ENCODE measurements around the gene PTPN1. TPM values are rescaled to one million over a fixed set of nuclear protein-coding genes. Genes with fewer than 3 reads are reported as not detected.

The PTPN1 gene
- total RNA-seq, 1 experiment from 2014 or later = 30.8 TPM

GRCh38 chr20:50532221-50532620, 22.0 kb downstream of the PTPN1 start:
- Histone ChIP-seq H2BK120ac (ENCODE audit: low read depth, low read length, poor library complexity, severe bottlenecking) (no peak overlapping the region), H3K4me2 (ENCODE audit: insufficient read depth, insufficient read length, low read length) (no peak overlapping the region), H2BK20ac (ENCODE audit: low read depth, low read length, poor library complexity, severe bottlenecking) (no peak overlapping the region), H3K56ac (ENCODE audit: insufficient read length, low read depth, low read length) (no peak overlapping the region), H3K14ac (ENCODE audit: insufficient read depth, low read length) (no peak overlapping the region), H3K4me1 (ENCODE audit: insufficient read depth, low read length) (no peaks in the 10 kb centered on the region), H3K27me3 (ENCODE audit: insufficient read depth, low read length) (no peaks in the 10 kb centered on the region), H2AFZ (ENCODE audit: low read length) (no peak overlapping the region), H3K9me3 (ENCODE audit: control insufficient read depth, low read depth, low read length) (no peaks in the 10 kb centered on the region), H4K5ac (ENCODE audit: insufficient read length, low read depth, low read length) (no peak overlapping the region), H3K9ac (ENCODE audit: extremely low read depth, insufficient read length, low read length) (no peak overlapping the region), H2BK12ac (ENCODE audit: insufficient read length, low read depth, low read length) (no peak overlapping the region), H3K27ac (ENCODE audit: insufficient read length, low read depth, low read length) (no peak overlapping the region), H4K8ac (replicated peaks; ENCODE audit: insufficient read length, low read depth, low read length) (no peak overlapping the region), H3K79me1 (ENCODE audit: insufficient read depth, low read depth, low read length, poor library complexity, severe bottlenecking) (no peaks in the 10 kb centered on the region), H3K4ac (ENCODE audit: low read depth, low read length) (no peak overlapping the region), H3T11ph (ENCODE audit: low read length) (no peak overlapping the region), H3K79me2 (ENCODE audit: insufficient read depth, low read length) (peaks cover 7% of the 10 kb centered on the region; the same call in 1 of the 2 replicates), H4K20me1 (ENCODE audit: control insufficient read depth, insufficient read depth, insufficient read length) (no peaks in the 10 kb centered on the region), H4K91ac (ENCODE audit: insufficient read length, low read depth, low read length) (no peak overlapping the region), H2BK5ac (ENCODE audit: insufficient read length, low read length) (no peak overlapping the region), H2BK15ac (ENCODE audit: low read depth, low read length) (no peak overlapping the region), H3K18ac (ENCODE audit: insufficient read length, low read depth, low read length) (no peak overlapping the region), H3K23ac (ENCODE audit: insufficient read length, low read depth, low read length) (no peak overlapping the region), H2AK5ac (ENCODE audit: insufficient read length, low read length) (no peak overlapping the region), H3K23me2 (ENCODE audit: insufficient read length, low read depth, low read length, poor library complexity, severe bottlenecking) (no peaks in the 10 kb centered on the region)
- DNase-seq = no peak
- H3K4me1 Mint-ChIP-seq = peaks cover 14 to 24% of the 10 kb centered on the region in 2 experiments
- H3K4me3 Mint-ChIP-seq = no peak overlapping the region
- no peaks in the 10 kb centered on the region for H3K36me3 Mint-ChIP-seq (ENCODE audit: insufficient read depth in 1 of 3, low read depth in 3 of 3)
- TF ChIP-seq, protein P1, sequence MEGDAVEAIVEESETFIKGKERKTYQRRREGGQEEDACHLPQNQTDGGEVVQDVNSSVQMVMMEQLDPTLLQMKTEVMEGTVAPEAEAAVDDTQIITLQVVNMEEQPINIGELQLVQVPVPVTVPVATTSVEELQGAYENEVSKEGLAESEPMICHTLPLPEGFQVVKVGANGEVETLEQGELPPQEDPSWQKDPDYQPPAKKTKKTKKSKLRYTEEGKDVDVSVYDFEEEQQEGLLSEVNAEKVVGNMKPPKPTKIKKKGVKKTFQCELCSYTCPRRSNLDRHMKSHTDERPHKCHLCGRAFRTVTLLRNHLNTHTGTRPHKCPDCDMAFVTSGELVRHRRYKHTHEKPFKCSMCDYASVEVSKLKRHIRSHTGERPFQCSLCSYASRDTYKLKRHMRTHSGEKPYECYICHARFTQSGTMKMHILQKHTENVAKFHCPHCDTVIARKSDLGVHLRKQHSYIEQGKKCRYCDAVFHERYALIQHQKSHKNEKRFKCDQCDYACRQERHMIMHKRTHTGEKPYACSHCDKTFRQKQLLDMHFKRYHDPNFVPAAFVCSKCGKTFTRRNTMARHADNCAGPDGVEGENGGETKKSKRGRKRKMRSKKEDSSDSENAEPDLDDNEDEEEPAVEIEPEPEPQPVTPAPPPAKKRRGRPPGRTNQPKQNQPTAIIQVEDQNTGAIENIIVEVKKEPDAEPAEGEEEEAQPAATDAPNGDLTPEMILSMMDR (conservative IDR thresholded peaks at IDR 0.05) = no peak
- WGBS (ENCODE audit: extremely low coverage, insufficient read length, low lambda C conversion rate) = no CpG with 5 or more reads among the region's 6 CpGs
- no peak overlapping the region for H3K27ac Mint-ChIP-seq
- no peaks in the 10 kb centered on the region for H3K9me3 Mint-ChIP-seq
- no peaks in the 10 kb centered on the region for H3K27me3 Mint-ChIP-seq (ENCODE audit: low read depth)
